Measurements from ENCODE around the gene SP2.

DNA sequence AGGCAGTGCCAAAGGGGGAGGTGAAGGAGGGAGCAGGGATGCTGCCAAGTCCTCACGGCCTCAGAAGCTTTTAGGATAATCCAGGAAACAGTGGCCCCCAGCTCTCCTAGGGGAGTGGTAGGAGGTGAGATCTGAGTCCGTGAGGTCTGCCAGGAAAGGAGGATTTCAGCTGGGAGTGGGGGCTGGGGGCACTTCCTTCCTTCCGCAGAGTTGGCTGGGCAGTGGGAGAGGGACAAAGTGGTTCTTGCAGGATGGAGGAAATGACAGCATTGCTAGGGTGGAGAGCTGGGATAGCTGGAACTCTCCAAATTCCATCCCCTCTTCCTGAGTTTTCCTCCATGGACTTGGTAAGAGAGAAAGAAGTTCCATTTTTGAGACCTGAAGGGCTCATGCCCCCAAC is 40.3 kb upstream of the SP2 start:
- TF ChIP-seq, protein P1, sequence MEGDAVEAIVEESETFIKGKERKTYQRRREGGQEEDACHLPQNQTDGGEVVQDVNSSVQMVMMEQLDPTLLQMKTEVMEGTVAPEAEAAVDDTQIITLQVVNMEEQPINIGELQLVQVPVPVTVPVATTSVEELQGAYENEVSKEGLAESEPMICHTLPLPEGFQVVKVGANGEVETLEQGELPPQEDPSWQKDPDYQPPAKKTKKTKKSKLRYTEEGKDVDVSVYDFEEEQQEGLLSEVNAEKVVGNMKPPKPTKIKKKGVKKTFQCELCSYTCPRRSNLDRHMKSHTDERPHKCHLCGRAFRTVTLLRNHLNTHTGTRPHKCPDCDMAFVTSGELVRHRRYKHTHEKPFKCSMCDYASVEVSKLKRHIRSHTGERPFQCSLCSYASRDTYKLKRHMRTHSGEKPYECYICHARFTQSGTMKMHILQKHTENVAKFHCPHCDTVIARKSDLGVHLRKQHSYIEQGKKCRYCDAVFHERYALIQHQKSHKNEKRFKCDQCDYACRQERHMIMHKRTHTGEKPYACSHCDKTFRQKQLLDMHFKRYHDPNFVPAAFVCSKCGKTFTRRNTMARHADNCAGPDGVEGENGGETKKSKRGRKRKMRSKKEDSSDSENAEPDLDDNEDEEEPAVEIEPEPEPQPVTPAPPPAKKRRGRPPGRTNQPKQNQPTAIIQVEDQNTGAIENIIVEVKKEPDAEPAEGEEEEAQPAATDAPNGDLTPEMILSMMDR (IDR thresholded peaks at IDR 0.05), result no peak
- TF ChIP-seq EP300 (IDR thresholded peaks at IDR 0.05), result peak in 2 of 4 donors; percentile 16 to 31
- TF ChIP-seq POLR2A (IDR thresholded peaks at IDR 0.05), result no peak

All from upper lobe of left lung (tissue), 4 donors.